Stimulated activated CD8-positive, alpha-beta memory T cell treated with anti-CD3 and anti-CD28 coated beads, Interleukin-7, amount 100 ng/mL, for 24 hours (primary cell): Measurements from ENCODE around the gene MARCHF9.

ENCODE experiments used
- DNase-seq: peaks from one replicate; pipeline ENCODE4 v3.0.0-alpha.2; 2020; ENCODE audit warnings: low read depth

Gene MARCHF9

GRCh38 chr12:57800965-57801364, 46.1 kb downstream of the MARCHF9 start:
- no peak for DNase-seq

- DNase-seq: no peak
These were observed 47.7 kb downstream of the MARCHF9 start for GRCh38 chr12:57802607-57803006.

GRCh38 chr12:57803319-57803893, 48.5 kb downstream of the MARCHF9 start:
- DNase-seq: no peak

- DNase-seq: no peak
These were observed 51.8 kb downstream of the MARCHF9 start for GRCh38 chr12:57806677-57807076.

- no peak for DNase-seq
These were observed 52.4 kb downstream of the MARCHF9 start for GRCh38 chr12:57807285-57807684.

- no peak for DNase-seq
These were observed 53.4 kb downstream of the MARCHF9 start for GRCh38 chr12:57808351-57808750.

- DNase-seq: no peak
These were observed 54.5 kb downstream of the MARCHF9 start for GRCh38 chr12:57809425-57809824.
